Endodermal cell (in vitro differentiated cells): ENCODE data around the gene GID8. TPM values are rescaled to one million over a fixed set of nuclear protein-coding genes. Genes with fewer than 3 reads are reported as not detected.

Experiments
- DNase-seq: peaks from one replicate; pipeline ENCODE4 v3.0.0-alpha.2; 2017
- H3K27ac ChIP-seq: 2 replicates; pipeline ENCODE4 v1.5.1; 2013; ENCODE audit warnings: mild to moderate bottlenecking, low read depth, low read length, moderate library complexity
- H3K27me3 ChIP-seq: 2 replicates; pipeline ENCODE4 v1.6.1; 2013; ENCODE audit warnings: mild to moderate bottlenecking, low read length, moderate library complexity; ENCODE audit not compliant: insufficient read depth, control insufficient read depth, poor library complexity, severe bottlenecking
- H3K36me3 ChIP-seq: 2 replicates; pipeline ENCODE4 v1.7.0; 2013; ENCODE audit warnings: mild to moderate bottlenecking, low read length, moderate library complexity; ENCODE audit not compliant: control insufficient read depth, insufficient read depth
- H3K4me1 ChIP-seq: one replicate; pipeline ENCODE4 v1.7.0; 2013; ENCODE audit warnings: low read length; ENCODE audit not compliant: control insufficient read depth, insufficient read depth
- H3K4me3 ChIP-seq: 2 replicates; pipeline ENCODE4 v1.5.1; 2013; ENCODE audit warnings: mild to moderate bottlenecking, low read length, moderate library complexity
- H3K9ac ChIP-seq: 2 replicates; pipeline ENCODE4 v1.6.1; 2013; ENCODE audit warnings: mild to moderate bottlenecking, low read length, moderate library complexity; ENCODE audit not compliant: poor library complexity, severe bottlenecking; ENCODE audit errors: extremely low read depth
- H3K9me3 ChIP-seq: 2 replicates; pipeline ENCODE4 v1.6.1; 2013; ENCODE audit warnings: mild to moderate bottlenecking, low read length, moderate library complexity; ENCODE audit not compliant: control insufficient read depth
- H3K27ac Mint-ChIP-seq: 2 replicates; pipeline ENCODE4 v1.8.0; 2020; ENCODE audit warnings: mixed read lengths
- H3K27me3 Mint-ChIP-seq: 2 replicates; pipeline ENCODE4 v1.8.0; 2021; ENCODE audit warnings: mild to moderate bottlenecking, mixed read lengths; ENCODE audit not compliant: insufficient read depth
- H3K36me3 Mint-ChIP-seq: 2 replicates; pipeline ENCODE4 v1.8.0; 2020; ENCODE audit warnings: low read depth, mixed read lengths
- H3K4me1 Mint-ChIP-seq: 2 replicates; pipeline ENCODE4 v1.8.0; 2020; ENCODE audit warnings: mixed read lengths
- H3K4me3 Mint-ChIP-seq: 2 replicates; pipeline ENCODE4 v1.8.0; 2020; ENCODE audit warnings: mild to moderate bottlenecking, moderate library complexity, mixed read lengths
- H3K9me3 Mint-ChIP-seq: 2 replicates; pipeline ENCODE4 v1.8.0; 2020; ENCODE audit warnings: mild to moderate bottlenecking, mixed read lengths
- WGBS, 2 experiments: methylation state at CpG; one replicate each; pipeline versions ENCODE4 v1.1.5 to v1.1.7; 2013; ENCODE audit warnings: missing lambda C conversion rate in 2 of 2, mixed read lengths in 1 of 2; ENCODE audit not compliant: insufficient coverage in 1 of 2, insufficient read length in 1 of 2; 5-methylcytosine and 5-hydroxymethylcytosine counted together
- total RNA-seq, 2 donors: library from RNA; stranded (reverse); fragmentation: NEBNext Ultra II Directional in 1 of 2; extraction: Animal tissue kit (Norgen Biotek cat#: 25700) in 1 of 2; gene quantifications; 2 replicates in 1 of 2; 3 replicates in 1 of 2; pipeline ENCODE4 v1.2.1, GENCODE V29; 2021
- TF ChIP-seq, protein P1 (sequence below): fragments of 200-600 bp; sonication (generic); conservative IDR thresholded peaks from 2 replicates; pipeline ENCODE4 v1.5.0; 2021; ENCODE audit warnings: antibody characterized with exemption, mild to moderate bottlenecking

The GID8 gene
- total RNA-seq, 2 donors from 2014 or later: 51.5 to 52.1 TPM

DNA sequence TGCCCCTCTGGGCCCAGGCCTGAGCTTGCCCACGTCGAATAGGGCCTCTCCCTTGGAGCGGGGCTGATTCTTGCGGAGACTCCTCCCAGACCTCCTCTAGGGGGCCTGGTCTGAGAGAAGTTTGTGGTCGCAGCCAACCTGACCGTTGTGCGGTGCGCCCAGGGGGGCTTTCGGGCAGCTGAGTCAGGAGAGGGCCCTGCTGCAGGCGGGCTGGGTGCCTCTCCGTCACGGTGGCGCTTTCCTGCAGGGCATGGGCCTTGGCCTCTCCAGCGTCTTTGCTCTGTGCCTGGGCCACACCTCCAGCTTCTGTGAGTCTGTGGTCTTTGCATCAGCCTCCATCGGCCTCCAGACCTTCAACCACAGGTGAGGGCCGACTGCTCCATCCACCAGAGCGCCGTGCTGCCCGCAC, 27.4 kb downstream of the GID8 start:
- 86 to 89% methylated on average over 15 to 19 of the region's 19 CpGs for WGBS, 2 experiments
- Histone ChIP-seq H3K9ac (no peak overlapping the region), H3K4me1 (no peaks in the 10 kb centered on the region), H3K27me3 (no peaks in the 10 kb centered on the region), H3K27ac (no peak overlapping the region), H3K4me3 (no peak overlapping the region), H3K36me3 (no peaks in the 10 kb centered on the region), H3K9me3 (no peaks in the 10 kb centered on the region)
- Mint-ChIP-seq H3K36me3 (no peaks in the 10 kb centered on the region), H3K9me3 (no peaks in the 10 kb centered on the region), H3K27ac (no peak overlapping the region), H3K4me3 (no peak overlapping the region), H3K27me3 (no peaks in the 10 kb centered on the region), H3K4me1 (no peaks in the 10 kb centered on the region)
- DNase-seq: no peak
- TF ChIP-seq, protein P1, sequence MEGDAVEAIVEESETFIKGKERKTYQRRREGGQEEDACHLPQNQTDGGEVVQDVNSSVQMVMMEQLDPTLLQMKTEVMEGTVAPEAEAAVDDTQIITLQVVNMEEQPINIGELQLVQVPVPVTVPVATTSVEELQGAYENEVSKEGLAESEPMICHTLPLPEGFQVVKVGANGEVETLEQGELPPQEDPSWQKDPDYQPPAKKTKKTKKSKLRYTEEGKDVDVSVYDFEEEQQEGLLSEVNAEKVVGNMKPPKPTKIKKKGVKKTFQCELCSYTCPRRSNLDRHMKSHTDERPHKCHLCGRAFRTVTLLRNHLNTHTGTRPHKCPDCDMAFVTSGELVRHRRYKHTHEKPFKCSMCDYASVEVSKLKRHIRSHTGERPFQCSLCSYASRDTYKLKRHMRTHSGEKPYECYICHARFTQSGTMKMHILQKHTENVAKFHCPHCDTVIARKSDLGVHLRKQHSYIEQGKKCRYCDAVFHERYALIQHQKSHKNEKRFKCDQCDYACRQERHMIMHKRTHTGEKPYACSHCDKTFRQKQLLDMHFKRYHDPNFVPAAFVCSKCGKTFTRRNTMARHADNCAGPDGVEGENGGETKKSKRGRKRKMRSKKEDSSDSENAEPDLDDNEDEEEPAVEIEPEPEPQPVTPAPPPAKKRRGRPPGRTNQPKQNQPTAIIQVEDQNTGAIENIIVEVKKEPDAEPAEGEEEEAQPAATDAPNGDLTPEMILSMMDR: peak; percentile 48

DNA sequence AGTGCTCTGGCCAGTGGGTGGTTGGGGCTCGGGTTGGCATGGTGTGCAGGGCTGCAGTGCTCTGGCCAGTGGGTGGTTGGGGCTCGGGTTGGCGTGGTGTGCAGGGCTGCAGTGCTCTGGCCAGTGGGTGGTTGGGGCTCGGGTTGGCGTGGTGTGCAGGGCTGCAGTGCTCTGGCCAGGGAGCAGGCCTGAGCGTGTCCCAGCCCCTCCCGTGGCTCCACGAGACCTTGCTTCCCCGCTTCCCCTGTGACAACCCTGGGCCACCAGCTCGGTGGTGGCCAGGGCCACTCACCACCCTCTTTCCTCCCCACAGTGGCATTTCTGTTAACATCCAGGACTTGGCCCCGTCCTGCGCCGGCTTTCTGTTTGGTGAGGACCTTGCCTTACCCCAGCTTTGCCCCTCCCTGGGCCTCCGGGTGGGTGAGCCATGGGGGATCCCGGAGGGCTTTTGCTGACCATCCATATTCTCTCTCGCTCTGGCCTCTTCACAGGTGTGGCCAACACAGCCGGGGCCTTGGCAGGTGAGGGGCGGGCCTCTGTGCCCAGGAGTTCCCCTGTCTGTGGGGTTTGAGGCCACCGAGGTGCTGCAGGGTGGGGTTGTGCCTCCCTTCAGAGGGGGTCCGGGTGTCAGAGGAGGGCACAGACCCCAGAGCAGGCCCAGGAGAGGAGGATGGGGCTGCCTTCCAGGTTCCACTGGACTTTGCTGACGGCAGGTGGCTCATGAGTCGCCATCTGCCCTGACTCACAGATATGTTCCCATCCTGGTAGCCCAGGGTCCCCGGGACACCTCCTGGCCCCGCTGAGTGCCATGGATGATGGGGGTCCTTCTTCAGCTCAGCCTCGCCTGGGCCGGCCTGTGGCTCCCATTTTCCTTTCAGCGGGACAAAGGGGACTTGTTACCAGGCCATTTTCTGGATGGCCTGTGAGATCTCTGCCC, 28.5 kb downstream of the GID8 start:
- H3K9me3 ChIP-seq: no peaks in the 10 kb centered on the region

DNA sequence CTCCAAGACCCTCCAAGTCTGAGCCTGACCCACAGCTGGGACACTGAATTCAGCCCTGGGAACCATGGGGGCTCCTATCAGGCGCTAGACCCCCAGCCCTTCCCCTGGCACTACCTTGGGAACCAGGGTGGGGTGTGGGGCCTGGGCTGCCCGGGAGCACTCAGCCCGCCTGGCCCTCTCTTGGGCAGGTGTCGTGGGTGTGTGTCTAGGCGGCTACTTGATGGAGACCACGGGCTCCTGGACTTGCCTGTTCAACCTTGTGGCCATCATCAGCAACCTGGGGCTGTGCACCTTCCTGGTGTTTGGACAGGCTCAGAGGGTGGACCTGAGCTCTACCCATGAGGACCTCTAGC, 29.2 kb downstream of the GID8 start:
- H3K9me3 Mint-ChIP-seq: no peaks in the 10 kb centered on the region
- H3K27me3 Mint-ChIP-seq: peaks cover 5% of the 10 kb centered on the region
- DNase-seq: no peak
- no peaks in the 10 kb centered on the region for H3K4me1 Mint-ChIP-seq
- Histone ChIP-seq H3K9me3 (no peaks in the 10 kb centered on the region), H3K36me3 (no peaks in the 10 kb centered on the region), H3K27me3 (peaks cover 10% of the 10 kb centered on the region), H3K9ac (no peak overlapping the region), H3K4me1 (no peaks in the 10 kb centered on the region), H3K4me3 (no peak overlapping the region), H3K27ac (no peak overlapping the region)
- no peaks in the 10 kb centered on the region for H3K36me3 Mint-ChIP-seq
- no peak overlapping the region for H3K4me3 Mint-ChIP-seq
- H3K27ac Mint-ChIP-seq: no peak overlapping the region
- TF ChIP-seq, protein P1: no peak
- WGBS, 2 experiments: 88% methylated on average over 6 of the region's 6 CpGs; no CpG with 5 or more reads in 1 of the 2 experiments

More for the DNA sequence above, 28.5 kb downstream of the GID8 start:
- Mint-ChIP-seq H3K4me1 (no peaks in the 10 kb centered on the region), H3K27me3 (peaks cover under 1% of the 10 kb centered on the region), H3K36me3 (no peaks in the 10 kb centered on the region), H3K27ac (no peak overlapping the region), H3K9me3 (no peaks in the 10 kb centered on the region), H3K4me3 (no peak overlapping the region)
- WGBS, 2 experiments: 90 to 94% methylated on average over 19 to 26 of the region's 27 CpGs
- DNase-seq: no peak
- H3K27me3 ChIP-seq: peaks cover 4% of the 10 kb centered on the region
- H3K4me3 ChIP-seq: no peak overlapping the region
- no peak overlapping the region for H3K27ac ChIP-seq
- no peak overlapping the region for H3K9ac ChIP-seq
- no peaks in the 10 kb centered on the region for H3K36me3 ChIP-seq
- H3K4me1 ChIP-seq: no peaks in the 10 kb centered on the region
- TF ChIP-seq, protein P1: no peak
